SK-N-SH (cell line): ENCODE measurements around the gene CREBL2.

Experiments
- EP300 ChIP-seq, 2 experiments: IDR thresholded peaks; 2 replicates each; pipeline versions ENCODE4 v1.4.0 to v1.6.1; 2012; ENCODE audit warnings: borderline replicate concordance in 1 of 2, low read depth in 1 of 2, low read length in 1 of 2
- EZH2phosphoT487 ChIP-seq: fragments of 200-600 bp; sonication (generic); IDR thresholded peaks from 2 replicates; pipeline ENCODE4 v1.6.1; 2017; ENCODE audit warnings: low read depth, mixed run types, mild to moderate bottlenecking, antibody characterized with exemption, moderate library complexity, borderline replicate concordance
- MAX ChIP-seq: IDR thresholded peaks from 2 replicates; pipeline ENCODE4 v1.4.0; 2012; ENCODE audit warnings: low read depth
- POLR2AphosphoS5 ChIP-seq: IDR thresholded peaks from 2 replicates; pipeline ENCODE4 v1.6.1; 2012; ENCODE audit warnings: low read depth, low read length
- RCOR1 ChIP-seq: fragments of 150-350 bp; IDR thresholded peaks from 2 replicates; pipeline ENCODE4 v1.6.1; 2017; ENCODE audit warnings: antibody characterized with exemption, low read length
- REST ChIP-seq: IDR thresholded peaks from 2 replicates; pipeline ENCODE4 v1.6.1; 2012; ENCODE audit warnings: mild to moderate bottlenecking, low read depth, low read length, moderate library complexity
- TCF12 ChIP-seq: IDR thresholded peaks from 2 replicates; pipeline ENCODE4 v1.4.0; 2012
- TEAD4 ChIP-seq: IDR thresholded peaks from 2 replicates; pipeline ENCODE4 v1.4.0; 2012; ENCODE audit warnings: mild to moderate bottlenecking, borderline replicate concordance; ENCODE audit not compliant: insufficient read depth
- YY1 ChIP-seq: IDR thresholded peaks from 2 replicates; pipeline ENCODE4 v1.4.0; 2012; ENCODE audit warnings: low read depth, mild to moderate bottlenecking
- ZBTB33 ChIP-seq: IDR thresholded peaks from 2 replicates; pipeline ENCODE4 v1.4.0; 2012; ENCODE audit warnings: low read depth, borderline replicate concordance
- TF ChIP-seq, protein P1 (sequence below): fragments of 200-600 bp; sonication (generic); IDR thresholded peaks from 2 replicates; pipeline ENCODE4 v1.6.1; 2017; ENCODE audit warnings: antibody characterized with exemption, mild to moderate bottlenecking, moderate library complexity
- TF ChIP-seq, protein P2 (sequence below): IDR thresholded peaks from 2 replicates; pipeline ENCODE4; 2012
- TF ChIP-seq, protein P3 (sequence below): IDR thresholded peaks from 2 replicates; pipeline ENCODE4 v1.4.0; 2012; ENCODE audit warnings: low read depth, borderline replicate concordance

- TF ChIP-seq, protein P1, sequence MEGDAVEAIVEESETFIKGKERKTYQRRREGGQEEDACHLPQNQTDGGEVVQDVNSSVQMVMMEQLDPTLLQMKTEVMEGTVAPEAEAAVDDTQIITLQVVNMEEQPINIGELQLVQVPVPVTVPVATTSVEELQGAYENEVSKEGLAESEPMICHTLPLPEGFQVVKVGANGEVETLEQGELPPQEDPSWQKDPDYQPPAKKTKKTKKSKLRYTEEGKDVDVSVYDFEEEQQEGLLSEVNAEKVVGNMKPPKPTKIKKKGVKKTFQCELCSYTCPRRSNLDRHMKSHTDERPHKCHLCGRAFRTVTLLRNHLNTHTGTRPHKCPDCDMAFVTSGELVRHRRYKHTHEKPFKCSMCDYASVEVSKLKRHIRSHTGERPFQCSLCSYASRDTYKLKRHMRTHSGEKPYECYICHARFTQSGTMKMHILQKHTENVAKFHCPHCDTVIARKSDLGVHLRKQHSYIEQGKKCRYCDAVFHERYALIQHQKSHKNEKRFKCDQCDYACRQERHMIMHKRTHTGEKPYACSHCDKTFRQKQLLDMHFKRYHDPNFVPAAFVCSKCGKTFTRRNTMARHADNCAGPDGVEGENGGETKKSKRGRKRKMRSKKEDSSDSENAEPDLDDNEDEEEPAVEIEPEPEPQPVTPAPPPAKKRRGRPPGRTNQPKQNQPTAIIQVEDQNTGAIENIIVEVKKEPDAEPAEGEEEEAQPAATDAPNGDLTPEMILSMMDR = no peak
- TF ChIP-seq REST (no peak), ZBTB33 (no peak), YY1 (no peak), MAX (no peak), TCF12 (no peak), EZH2phosphoT487 (no peak), RCOR1 (no peak), EP300 (IDR thresholded peaks at IDR 0.05; ENCODE audit: borderline replicate concordance in 1 of 2, low read depth in 1 of 2, low read length in 1 of 2) (no peak), TEAD4 (no peak), POLR2AphosphoS5 (no peak)
- TF ChIP-seq, protein P2, sequence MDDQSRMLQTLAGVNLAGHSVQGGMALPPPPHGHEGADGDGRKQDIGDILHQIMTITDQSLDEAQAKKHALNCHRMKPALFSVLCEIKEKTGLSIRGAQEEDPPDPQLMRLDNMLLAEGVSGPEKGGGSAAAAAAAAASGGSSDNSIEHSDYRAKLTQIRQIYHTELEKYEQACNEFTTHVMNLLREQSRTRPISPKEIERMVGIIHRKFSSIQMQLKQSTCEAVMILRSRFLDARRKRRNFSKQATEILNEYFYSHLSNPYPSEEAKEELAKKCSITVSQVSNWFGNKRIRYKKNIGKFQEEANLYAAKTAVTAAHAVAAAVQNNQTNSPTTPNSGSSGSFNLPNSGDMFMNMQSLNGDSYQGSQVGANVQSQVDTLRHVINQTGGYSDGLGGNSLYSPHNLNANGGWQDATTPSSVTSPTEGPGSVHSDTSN = no peak
- TF ChIP-seq, protein P3, sequence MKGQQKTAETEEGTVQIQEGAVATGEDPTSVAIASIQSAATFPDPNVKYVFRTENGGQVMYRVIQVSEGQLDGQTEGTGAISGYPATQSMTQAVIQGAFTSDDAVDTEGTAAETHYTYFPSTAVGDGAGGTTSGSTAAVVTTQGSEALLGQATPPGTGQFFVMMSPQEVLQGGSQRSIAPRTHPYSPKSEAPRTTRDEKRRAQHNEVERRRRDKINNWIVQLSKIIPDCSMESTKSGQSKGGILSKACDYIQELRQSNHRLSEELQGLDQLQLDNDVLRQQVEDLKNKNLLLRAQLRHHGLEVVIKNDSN = no peak
Measured at GRCh38 chr12:12627308-12627827, 15.7 kb downstream of the CREBL2 start.
